Measurements from ENCODE around the gene INO80.
"Not testable (repeated sequence)": the region's sequence is repeated elsewhere in the genome, so short reads cannot be mapped to it uniquely, and the experiment has no call there.

Gene INO80

GRCh38 chr15:41116962-41117252 lies 827 bp upstream of the INO80 start:
- DNase-seq, result no peak

- DNase-seq, result peak; percentile 81
Measured at GRCh38 chr15:41115652-41116115, 396 bp downstream of the INO80 start.

GRCh38 chr15:41115161-41115651 lies 874 bp downstream of the INO80 start:
- DNase-seq, result no peak

- DNase-seq, result no peak
Measured at GRCh38 chr15:41106947-41107346, 9.1 kb downstream of the INO80 start.

- DNase-seq, result no peak
Measured at GRCh38 chr15:41105348-41106334, 10.4 kb downstream of the INO80 start.

- no peak for DNase-seq
Measured at GRCh38 chr15:41104234-41104633, 11.8 kb downstream of the INO80 start.

- DNase-seq, result no peak
Measured at GRCh38 chr15:41102854-41103253, 13.2 kb downstream of the INO80 start.

GRCh38 chr15:41096178-41096577 lies 19.9 kb downstream of the INO80 start:
- DNase-seq, result no peak

GRCh38 chr15:41085029-41085428 lies 31.1 kb downstream of the INO80 start:
- DNase-seq, result no peak

GRCh38 chr15:41080144-41080543 lies 35.9 kb downstream of the INO80 start:
- no peak for DNase-seq

GRCh38 chr15:41079717-41080116 lies 36.4 kb downstream of the INO80 start:
- no peak for DNase-seq

- not testable (repeated sequence) for DNase-seq
Measured at GRCh38 chr15:41078879-41079278, 37.2 kb downstream of the INO80 start.

GRCh38 chr15:41078125-41078524 lies 38.0 kb downstream of the INO80 start:
- no peak for DNase-seq

GRCh38 chr15:41073028-41073427 lies 43.1 kb downstream of the INO80 start:
- no peak for DNase-seq

GRCh38 chr15:41072013-41072412 lies 44.1 kb downstream of the INO80 start:
- DNase-seq, result no peak

- DNase-seq, result no peak
Measured at GRCh38 chr15:41066516-41066915, 49.6 kb downstream of the INO80 start.

GRCh38 chr15:41061667-41062066 lies 54.4 kb downstream of the INO80 start:
- no peak for DNase-seq

- DNase-seq, result no peak
Measured at GRCh38 chr15:41060505-41060904, 55.6 kb downstream of the INO80 start.

GRCh38 chr15:41056810-41057209 lies 59.3 kb downstream of the INO80 start:
- DNase-seq, result no peak

- no peak for DNase-seq
Measured at GRCh38 chr15:41055706-41056105, 60.4 kb downstream of the INO80 start.

- no peak for DNase-seq
Measured at GRCh38 chr15:41051139-41051538, 64.9 kb downstream of the INO80 start.

GRCh38 chr15:41048852-41049251 lies 67.2 kb downstream of the INO80 start:
- DNase-seq, result no peak

GRCh38 chr15:41048397-41048796 lies 67.7 kb downstream of the INO80 start:
- DNase-seq, result no peak

GRCh38 chr15:41047474-41047873 lies 68.6 kb downstream of the INO80 start:
- DNase-seq, result no peak

All from CD4-positive, alpha-beta T cell treated with Interleukin-21 for 1 hour (primary cell).